Measurements from ENCODE around the gene MADCAM1. TPM values are rescaled to one million over a fixed set of nuclear protein-coding genes. Genes with fewer than 3 reads are reported as not detected.

The MADCAM1 gene
- total RNA-seq, 1 experiment from 2014 or later = 0.84 TPM

DNA sequence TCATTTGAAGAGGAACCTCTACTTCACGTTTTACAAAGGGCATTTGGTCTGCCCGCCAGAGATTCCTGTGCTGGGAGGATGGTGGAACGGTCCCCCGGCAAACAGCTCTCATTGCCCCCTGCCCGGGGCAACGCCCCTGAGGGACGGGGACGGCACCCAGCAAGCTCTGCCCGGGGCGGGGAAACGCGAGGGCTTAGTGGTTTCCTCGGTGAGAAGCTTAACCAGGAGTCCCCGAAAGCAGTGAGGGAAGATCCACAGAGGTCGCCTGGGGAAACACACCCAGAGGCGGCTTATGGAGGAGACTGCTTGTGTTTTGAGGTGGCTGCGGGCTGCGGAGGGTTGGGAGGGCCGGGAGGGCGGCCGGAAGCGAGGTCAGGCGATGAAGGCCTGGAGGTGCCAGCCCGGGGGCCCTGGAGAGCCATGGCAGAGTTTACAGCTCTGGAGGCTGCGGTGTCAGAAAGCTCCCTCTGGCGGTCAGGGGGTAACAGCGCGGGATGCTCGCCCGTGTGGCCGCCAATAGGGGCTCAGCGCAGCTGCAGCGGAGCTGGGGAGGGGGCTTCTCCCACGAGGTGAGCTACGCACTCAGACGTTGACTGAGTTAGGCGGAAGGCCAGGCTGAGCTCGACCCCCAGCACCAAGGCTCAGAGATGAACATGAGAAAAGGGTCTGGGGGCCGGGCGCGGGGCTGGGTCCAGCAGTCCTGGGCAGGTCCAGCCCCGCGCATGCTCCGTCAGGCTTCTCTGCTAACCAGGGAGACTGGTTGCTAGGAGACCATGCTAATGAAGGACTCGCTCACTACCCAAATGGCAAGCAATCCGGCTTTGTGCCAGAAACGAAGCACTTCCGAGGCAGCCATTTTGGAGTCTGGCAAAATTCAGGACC is 10.4 kb downstream of the MADCAM1 start:
- no peaks in the 10 kb centered on the region for H3K9me3 ChIP-seq (ENCODE audit: low read depth, low read length, poor library complexity, severe bottlenecking)
- TF ChIP-seq, protein P1, sequence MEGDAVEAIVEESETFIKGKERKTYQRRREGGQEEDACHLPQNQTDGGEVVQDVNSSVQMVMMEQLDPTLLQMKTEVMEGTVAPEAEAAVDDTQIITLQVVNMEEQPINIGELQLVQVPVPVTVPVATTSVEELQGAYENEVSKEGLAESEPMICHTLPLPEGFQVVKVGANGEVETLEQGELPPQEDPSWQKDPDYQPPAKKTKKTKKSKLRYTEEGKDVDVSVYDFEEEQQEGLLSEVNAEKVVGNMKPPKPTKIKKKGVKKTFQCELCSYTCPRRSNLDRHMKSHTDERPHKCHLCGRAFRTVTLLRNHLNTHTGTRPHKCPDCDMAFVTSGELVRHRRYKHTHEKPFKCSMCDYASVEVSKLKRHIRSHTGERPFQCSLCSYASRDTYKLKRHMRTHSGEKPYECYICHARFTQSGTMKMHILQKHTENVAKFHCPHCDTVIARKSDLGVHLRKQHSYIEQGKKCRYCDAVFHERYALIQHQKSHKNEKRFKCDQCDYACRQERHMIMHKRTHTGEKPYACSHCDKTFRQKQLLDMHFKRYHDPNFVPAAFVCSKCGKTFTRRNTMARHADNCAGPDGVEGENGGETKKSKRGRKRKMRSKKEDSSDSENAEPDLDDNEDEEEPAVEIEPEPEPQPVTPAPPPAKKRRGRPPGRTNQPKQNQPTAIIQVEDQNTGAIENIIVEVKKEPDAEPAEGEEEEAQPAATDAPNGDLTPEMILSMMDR (conservative IDR thresholded peaks at IDR 0.05; ENCODE audit: low read depth, low read length) = peak; percentile 99
- TF ChIP-seq EZH2 (IDR thresholded peaks at IDR 0.05; ENCODE audit: borderline replicate concordance, low read depth, low read length, poor library complexity, severe bottlenecking) = no peak
- BruUV-seq (replicated peaks) = no TSS peak
- no peaks in the 10 kb centered on the region for H3K36me3 ChIP-seq (ENCODE audit: insufficient read depth, low read length, poor library complexity, severe bottlenecking)
- peak overlapping the region; percentile 96 for H3K27ac ChIP-seq (ENCODE audit: low read depth, low read length, poor library complexity, severe bottlenecking)
- H3K27me3 ChIP-seq (replicated peaks; ENCODE audit: insufficient read depth, low read depth, low read length, poor library complexity) = no peaks in the 10 kb centered on the region
- peak overlapping the region; percentile 82 for H3K4me3 ChIP-seq (ENCODE audit: low read depth, low read length, poor library complexity, severe bottlenecking)
- ChIA-PET POLR2A (ENCODE audit: low non-redundant PET) (no interaction called here), CTCF (interaction anchor here (0.7 to 1.3 kb wide), 8 partner anchors 11 to 164 kb away, joined by 3 to 16 read pairs (median 10); partner anchors contain the start of genes CDC34 and MADCAM1)
- intact Hi-C loops (cut with micrococcal nuclease; ENCODE audit: unreplicated experiment) = no loop called here
- DNase-seq (ENCODE audit: low spot score) = peak; percentile 93
- peaks cover 25% of the 10 kb centered on the region for H3K4me1 ChIP-seq (ENCODE audit: insufficient read depth, low read length, poor library complexity, severe bottlenecking)

DNA sequence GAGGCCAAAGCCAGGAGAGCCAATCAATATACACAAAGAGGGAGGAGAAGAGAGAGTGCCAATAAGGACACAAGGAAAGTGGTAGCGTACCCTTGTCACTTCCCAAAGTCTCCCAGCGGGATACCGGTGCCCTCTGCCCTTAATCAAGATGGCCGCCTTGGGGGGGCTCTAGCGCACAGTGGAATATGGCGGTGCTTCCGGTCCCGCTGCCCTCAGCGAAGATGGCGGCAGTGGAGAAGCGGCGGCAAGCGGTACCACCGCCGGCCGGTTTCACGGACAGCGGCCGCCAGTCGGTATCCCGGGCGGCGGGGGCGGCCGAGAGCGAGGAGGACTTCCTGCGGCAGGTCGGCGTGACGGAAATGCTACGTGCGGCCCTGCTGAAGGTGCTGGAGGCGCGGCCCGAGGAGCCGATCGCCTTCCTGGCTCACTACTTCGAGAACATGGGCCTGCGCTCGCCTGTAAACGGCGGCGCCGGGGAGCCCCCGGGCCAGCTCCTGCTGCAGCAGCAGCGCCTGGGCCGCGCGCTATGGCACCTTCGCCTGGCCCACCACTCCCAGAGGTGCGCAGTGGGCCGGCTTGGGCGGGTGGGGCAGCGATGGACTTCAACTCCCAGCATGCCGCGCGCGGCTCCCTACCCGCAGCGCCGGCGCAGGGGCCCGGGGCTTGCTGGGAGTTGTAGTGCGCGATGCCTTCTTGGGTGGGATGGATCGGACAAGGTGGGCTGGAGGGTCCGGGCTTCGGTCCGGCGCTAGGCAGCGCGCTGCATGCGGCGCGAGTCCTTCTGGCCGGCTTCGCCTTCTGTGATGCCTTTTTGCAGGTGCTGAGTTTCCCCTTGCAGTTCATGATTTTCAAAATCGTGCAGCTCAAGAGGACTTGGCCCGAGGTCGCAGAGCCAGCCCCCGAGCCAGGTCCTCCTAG is 11.3 kb downstream of the MADCAM1 start, which contains the start of gene TPGS1:
TSS of gene TPGS1 (plus strand) at position 212 of the 918 bp plus-strand sequence. CDS start at position 222, 10 bp downstream.
- Histone ChIP-seq H3K4me1 (ENCODE audit: insufficient read depth, low read length, poor library complexity, severe bottlenecking) (peaks cover 25% of the 10 kb centered on the region), H3K27me3 (replicated peaks; ENCODE audit: insufficient read depth, low read depth, low read length, poor library complexity) (no peaks in the 10 kb centered on the region), H3K9me3 (ENCODE audit: low read depth, low read length, poor library complexity, severe bottlenecking) (no peaks in the 10 kb centered on the region), H3K4me3 (ENCODE audit: low read depth, low read length, poor library complexity, severe bottlenecking) (peak within 1 kb of the TSS; percentile 82), H3K27ac (ENCODE audit: low read depth, low read length, poor library complexity, severe bottlenecking) (peak within 1 kb of the TSS; percentile 96), H3K36me3 (ENCODE audit: insufficient read depth, low read length, poor library complexity, severe bottlenecking) (no peaks in the 10 kb centered on the region)
- TF ChIP-seq, protein P1 (conservative IDR thresholded peaks at IDR 0.05; ENCODE audit: low read depth, low read length) = no peak
- TF ChIP-seq EZH2 (IDR thresholded peaks at IDR 0.05; ENCODE audit: borderline replicate concordance, low read depth, low read length, poor library complexity, severe bottlenecking) = no peak
- ChIA-PET CTCF (interaction anchor here (1.0 to 1.3 kb wide), 6 partner anchors 12 to 165 kb away, joined by 3 to 16 read pairs (median 10); partner anchors contain the start of genes CDC34 and MADCAM1), POLR2A (ENCODE audit: low non-redundant PET) (no interaction called here)
- intact Hi-C loops (cut with micrococcal nuclease; ENCODE audit: unreplicated experiment) = no loop called here
- no TSS peak for BruUV-seq (replicated peaks)
- DNase-seq (ENCODE audit: low spot score) = peak; percentile 100
